Measurements from ENCODE around the gene CHST1. TPM values are rescaled to one million over a fixed set of nuclear protein-coding genes. Genes with fewer than 3 reads are reported as not detected.

Gene CHST1
- total and polyA plus RNA-seq, 10 of the 15 experiments (the other 5 are each of a cell fraction or from before 2014, with no cell fraction given), result not detected

GRCh38 chr11:45647786-45648185 is 17.6 kb downstream of the CHST1 start:
- Histone ChIP-seq H3K27me3 (replicated peaks in 1 of 2; ENCODE audit: control insufficient read depth in 2 of 2, insufficient read depth in 2 of 2, low read length in 1 of 2) (peaks cover 0 to 4% of the 10 kb centered on the region in 2 experiments; a peak in 1 of 4 replicates), H3K9ac (ENCODE audit: control insufficient read depth, insufficient read depth, low read length) (no peak overlapping the region), H3K27ac (ENCODE audit: control insufficient read depth, insufficient read depth) (no peak overlapping the region), H4K20me1 (ENCODE audit: control insufficient read depth, insufficient read depth) (no peaks in the 10 kb centered on the region), H3K9me3 (replicated peaks; ENCODE audit: control insufficient read depth, insufficient read depth, low read length) (no peaks in the 10 kb centered on the region), H3K36me3 (ENCODE audit: control insufficient read depth in 2 of 2, insufficient read depth in 2 of 2, low read length in 1 of 2) (no peaks in the 10 kb centered on the region), H3K4me1 (ENCODE audit: control insufficient read depth, insufficient read depth, low read length) (no peaks in the 10 kb centered on the region), H2AFZ (ENCODE audit: control insufficient read depth, low read depth, low read length) (no peak overlapping the region), H3K4me3 (no peak overlapping the region), H3K4me2 (ENCODE audit: control insufficient read depth, insufficient read depth) (no peak overlapping the region), H3K79me2 (ENCODE audit: control insufficient read depth, insufficient read depth, low read length) (no peaks in the 10 kb centered on the region)
- CTCF ChIA-PET, result no interaction called here
- RAD21 ChIA-PET (ENCODE audit: unreplicated experiment), result no interaction called here
- SMC1A ChIA-PET (ENCODE audit: uncharacterized antibody, unreplicated experiment), result no interaction called here
- FAIRE-seq, result no peak
- POLR2A ChIA-PET, result no interaction called here
- WGBS (ENCODE audit: insufficient coverage, insufficient replicate concordance, low lambda C conversion rate, missing lambda C conversion rate), result 0% methylated on average over 1 of the region's 1 CpG
- no peak for ATAC-seq
- DNase-seq (ENCODE audit: low read depth, low spot score), result no peak
- no TSS peak for BruUV-seq (replicated peaks)
- in situ Hi-C loops (cut with MboI) (no loop called here), intact Hi-C loops (cut with micrococcal nuclease; ENCODE audit: unreplicated experiment) (no loop called here)
- no peak for TF ChIP-seq NFIC (IDR thresholded peaks at IDR 0.05; ENCODE audit: low read depth, low read length)
- no peak for TF ChIP-seq TAF1 (IDR thresholded peaks at IDR 0.05; ENCODE audit: borderline replicate concordance, low read depth, low read length)
- TF ChIP-seq BRCA1 (IDR thresholded peaks at IDR 0.05; ENCODE audit: low read depth, low read length), result no peak
- TF ChIP-seq, protein P1, sequence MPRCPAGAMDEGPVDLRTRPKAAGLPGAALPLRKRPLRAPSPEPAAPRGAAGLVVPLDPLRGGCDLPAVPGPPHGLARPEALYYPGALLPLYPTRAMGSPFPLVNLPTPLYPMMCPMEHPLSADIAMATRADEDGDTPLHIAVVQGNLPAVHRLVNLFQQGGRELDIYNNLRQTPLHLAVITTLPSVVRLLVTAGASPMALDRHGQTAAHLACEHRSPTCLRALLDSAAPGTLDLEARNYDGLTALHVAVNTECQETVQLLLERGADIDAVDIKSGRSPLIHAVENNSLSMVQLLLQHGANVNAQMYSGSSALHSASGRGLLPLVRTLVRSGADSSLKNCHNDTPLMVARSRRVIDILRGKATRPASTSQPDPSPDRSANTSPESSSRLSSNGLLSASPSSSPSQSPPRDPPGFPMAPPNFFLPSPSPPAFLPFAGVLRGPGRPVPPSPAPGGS (IDR thresholded peaks at IDR 0.05; ENCODE audit: borderline replicate concordance, insufficient read depth, low read depth, low read length, poor library complexity, severe bottlenecking), result no peak
- TF ChIP-seq, protein P2, sequence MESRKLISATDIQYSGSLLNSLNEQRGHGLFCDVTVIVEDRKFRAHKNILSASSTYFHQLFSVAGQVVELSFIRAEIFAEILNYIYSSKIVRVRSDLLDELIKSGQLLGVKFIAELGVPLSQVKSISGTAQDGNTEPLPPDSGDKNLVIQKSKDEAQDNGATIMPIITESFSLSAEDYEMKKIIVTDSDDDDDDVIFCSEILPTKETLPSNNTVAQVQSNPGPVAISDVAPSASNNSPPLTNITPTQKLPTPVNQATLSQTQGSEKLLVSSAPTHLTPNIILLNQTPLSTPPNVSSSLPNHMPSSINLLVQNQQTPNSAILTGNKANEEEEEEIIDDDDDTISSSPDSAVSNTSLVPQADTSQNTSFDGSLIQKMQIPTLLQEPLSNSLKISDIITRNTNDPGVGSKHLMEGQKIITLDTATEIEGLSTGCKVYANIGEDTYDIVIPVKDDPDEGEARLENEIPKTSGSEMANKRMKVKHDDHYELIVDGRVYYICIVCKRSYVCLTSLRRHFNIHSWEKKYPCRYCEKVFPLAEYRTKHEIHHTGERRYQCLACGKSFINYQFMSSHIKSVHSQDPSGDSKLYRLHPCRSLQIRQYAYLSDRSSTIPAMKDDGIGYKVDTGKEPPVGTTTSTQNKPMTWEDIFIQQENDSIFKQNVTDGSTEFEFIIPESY (IDR thresholded peaks at IDR 0.05), result no peak
- no peak for TF ChIP-seq IKZF2 (IDR thresholded peaks at IDR 0.05)
- no peak for TF ChIP-seq ESRRA (IDR thresholded peaks at IDR 0.05; ENCODE audit: low read length)
- no peak for TF ChIP-seq NBN (IDR thresholded peaks at IDR 0.05)
- no peak for TF ChIP-seq USF2 (IDR thresholded peaks at IDR 0.05; ENCODE audit: borderline replicate concordance, low read depth, low read length)
- TF ChIP-seq RUNX3 (IDR thresholded peaks at IDR 0.05; ENCODE audit: low read length), result no peak
- no peak for TF ChIP-seq KAT2A (conservative IDR thresholded peaks at IDR 0.05; ENCODE audit: control insufficient read depth, low read depth, low read length)
- TF ChIP-seq, protein P3, sequence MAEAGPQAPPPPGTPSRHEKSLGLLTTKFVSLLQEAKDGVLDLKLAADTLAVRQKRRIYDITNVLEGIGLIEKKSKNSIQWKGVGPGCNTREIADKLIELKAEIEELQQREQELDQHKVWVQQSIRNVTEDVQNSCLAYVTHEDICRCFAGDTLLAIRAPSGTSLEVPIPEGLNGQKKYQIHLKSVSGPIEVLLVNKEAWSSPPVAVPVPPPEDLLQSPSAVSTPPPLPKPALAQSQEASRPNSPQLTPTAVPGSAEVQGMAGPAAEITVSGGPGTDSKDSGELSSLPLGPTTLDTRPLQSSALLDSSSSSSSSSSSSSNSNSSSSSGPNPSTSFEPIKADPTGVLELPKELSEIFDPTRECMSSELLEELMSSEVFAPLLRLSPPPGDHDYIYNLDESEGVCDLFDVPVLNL (IDR thresholded peaks at IDR 0.05; ENCODE audit: low read depth, low read length), result no peak
- no peak for TF ChIP-seq BMI1 (IDR thresholded peaks at IDR 0.05; ENCODE audit: borderline replicate concordance)
- TF ChIP-seq ZBED1 (IDR thresholded peaks at IDR 0.05; ENCODE audit: borderline replicate concordance), result no peak
- no peak for TF ChIP-seq PAX8 (IDR thresholded peaks at IDR 0.05)
- TF ChIP-seq BCLAF1 (IDR thresholded peaks at IDR 0.05), result no peak
